Body of pancreas (tissue), 4 donors: Measurements from ENCODE around the gene SORCS2.

Source experiments
- POLR2A ChIP-seq, 3 donors: fragments of 450-650 bp; IDR thresholded peaks; one replicate each; pipeline ENCODE4 v1.6.1; 2016; ENCODE audit warnings: antibody characterized with exemption in 3 of 3, mild to moderate bottlenecking in 2 of 3
- TF ChIP-seq, protein P1 (sequence below), 7 experiments: fragments of 450-650 bp in 4 of 7; fragments of 200-600 bp in 3 of 7; sonication (generic) in 3 of 7; IDR thresholded peaks; one replicate each; pipeline ENCODE4 v1.5.1; 2016 to 2019; ENCODE audit warnings: antibody characterized with exemption in 7 of 7

DNA sequence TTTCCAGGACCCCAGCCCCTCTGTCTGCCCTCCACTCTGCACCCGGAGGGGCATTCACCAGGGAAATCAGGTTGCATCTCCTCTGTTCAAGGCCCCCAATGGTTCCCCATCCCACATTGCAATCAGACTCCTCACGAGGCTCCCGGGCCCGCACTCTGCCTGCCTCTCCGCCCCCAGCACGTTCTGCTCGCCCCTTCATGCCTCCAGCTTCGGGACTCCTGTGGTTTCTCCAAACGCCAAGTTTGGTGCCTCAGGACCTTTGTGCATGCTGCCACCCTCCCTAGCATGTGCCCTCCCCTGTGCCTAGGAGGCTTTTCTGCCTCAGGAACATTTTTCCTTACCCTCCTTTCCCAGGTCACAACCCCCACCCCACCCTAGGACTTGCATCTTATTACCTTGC is 426.0 kb downstream of the SORCS2 start:
- TF ChIP-seq, protein P1, sequence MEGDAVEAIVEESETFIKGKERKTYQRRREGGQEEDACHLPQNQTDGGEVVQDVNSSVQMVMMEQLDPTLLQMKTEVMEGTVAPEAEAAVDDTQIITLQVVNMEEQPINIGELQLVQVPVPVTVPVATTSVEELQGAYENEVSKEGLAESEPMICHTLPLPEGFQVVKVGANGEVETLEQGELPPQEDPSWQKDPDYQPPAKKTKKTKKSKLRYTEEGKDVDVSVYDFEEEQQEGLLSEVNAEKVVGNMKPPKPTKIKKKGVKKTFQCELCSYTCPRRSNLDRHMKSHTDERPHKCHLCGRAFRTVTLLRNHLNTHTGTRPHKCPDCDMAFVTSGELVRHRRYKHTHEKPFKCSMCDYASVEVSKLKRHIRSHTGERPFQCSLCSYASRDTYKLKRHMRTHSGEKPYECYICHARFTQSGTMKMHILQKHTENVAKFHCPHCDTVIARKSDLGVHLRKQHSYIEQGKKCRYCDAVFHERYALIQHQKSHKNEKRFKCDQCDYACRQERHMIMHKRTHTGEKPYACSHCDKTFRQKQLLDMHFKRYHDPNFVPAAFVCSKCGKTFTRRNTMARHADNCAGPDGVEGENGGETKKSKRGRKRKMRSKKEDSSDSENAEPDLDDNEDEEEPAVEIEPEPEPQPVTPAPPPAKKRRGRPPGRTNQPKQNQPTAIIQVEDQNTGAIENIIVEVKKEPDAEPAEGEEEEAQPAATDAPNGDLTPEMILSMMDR (IDR thresholded peaks at IDR 0.05), result no peak
- no peak for TF ChIP-seq POLR2A (IDR thresholded peaks at IDR 0.05)
